HEK293 (cell line): ENCODE measurements around the gene RAP2A.

Experiments
- CTCF ChIA-PET: fragments of 350-600 bp; formaldehyde crosslinking; extraction: SDS; loops from one replicate; lab custom pipeline; 2021; ENCODE audit warnings: antibody characterized with exemption; lab: Yijun Ruan, JAX
- POLR2A ChIA-PET: fragments of 300-600 bp; formaldehyde crosslinking; extraction: SDS; loops from one replicate; lab custom pipeline; 2020; ENCODE audit warnings: antibody characterized with exemption, inconsistent platforms; lab: Yijun Ruan, JAX
- H3K27ac ChIP-seq: fragments of 200-500 bp; sonication (Bioruptor generic); 2 replicates; pipeline ENCODE4 v1.5.1; 2014; ENCODE audit warnings: low read depth, low read length, control low read depth, inconsistent platforms; ENCODE audit errors: extremely low read depth
- H3K36me3 ChIP-seq, 2 experiments: fragments of 200-500 bp in 1 of 2; sonication (Bioruptor generic) in 1 of 2; 1 replicate in 1 of 2; 2 replicates in 1 of 2; pipeline ENCODE4 v1.5.1; 2014 to 2017; ENCODE audit warnings: inconsistent platforms in 2 of 2, low read length in 2 of 2; ENCODE audit not compliant: control insufficient read depth in 2 of 2, insufficient read depth in 1 of 2
- H3K4me1 ChIP-seq: fragments of 200-500 bp; sonication (Bioruptor generic); 2 replicates; pipeline ENCODE4 v1.5.1; 2014; ENCODE audit warnings: mild to moderate bottlenecking, low read length, inconsistent platforms; ENCODE audit not compliant: control insufficient read depth, insufficient read depth
- H3K4me3 ChIP-seq: 2 replicates; pipeline ENCODE4 v1.5.1; 2011; ENCODE audit warnings: low read depth, mild to moderate bottlenecking, control low read depth, low read length, moderate library complexity
- H3K9me3 ChIP-seq: fragments of 200-500 bp; sonication (Bioruptor generic); 2 replicates; pipeline ENCODE4 v1.5.1; 2014; ENCODE audit warnings: low read depth, low read length, inconsistent platforms; ENCODE audit not compliant: control insufficient read depth, insufficient read depth
- BCL11B ChIP-seq: fragments of 450-650 bp; formaldehyde crosslinking; IDR thresholded peaks from 2 replicates; pipeline ENCODE4 v1.5.1; 2016; ENCODE audit warnings: low read depth, missing biosample characterization, missing genetic modification characterization
- BCL6B ChIP-seq: fragments of 450-650 bp; formaldehyde crosslinking; IDR thresholded peaks from 2 replicates; pipeline ENCODE4 v1.5.1; 2017; ENCODE audit warnings: missing biosample characterization, missing genetic modification characterization
- GFI1B ChIP-seq: fragments of 450-650 bp; formaldehyde crosslinking; IDR thresholded peaks from 2 replicates; pipeline ENCODE4 v1.5.1; 2016; ENCODE audit warnings: missing biosample characterization, missing genetic modification characterization
- WT1 ChIP-seq: fragments of 450-650 bp; formaldehyde crosslinking; IDR thresholded peaks from 2 replicates; pipeline ENCODE4 v1.5.1; 2016; ENCODE audit warnings: missing biosample characterization, missing genetic modification characterization
- ZNF211 ChIP-seq: fragments of 450-650 bp; formaldehyde crosslinking; IDR thresholded peaks from 2 replicates; pipeline ENCODE4 v1.5.1; 2016; ENCODE audit warnings: low read depth, missing biosample characterization, missing genetic modification characterization
- ZNF239 ChIP-seq: fragments of 450-650 bp; formaldehyde crosslinking; IDR thresholded peaks from 2 replicates; pipeline ENCODE4 v1.5.1; 2016; ENCODE audit warnings: missing biosample characterization, missing genetic modification characterization
- ZNF280C ChIP-seq: fragments of 450-650 bp; formaldehyde crosslinking; IDR thresholded peaks from 2 replicates; pipeline ENCODE4 v1.5.1; 2016; ENCODE audit warnings: missing biosample characterization, missing genetic modification characterization
- ZNF37A ChIP-seq: fragments of 450-650 bp; IDR thresholded peaks from 2 replicates; pipeline ENCODE4 v1.5.1; 2018; ENCODE audit warnings: missing biosample characterization, missing genetic modification characterization
- ZNF423 ChIP-seq: fragments of 450-650 bp; formaldehyde crosslinking; IDR thresholded peaks from 2 replicates; pipeline ENCODE4 v1.5.1; 2016; ENCODE audit warnings: missing biosample characterization, missing genetic modification characterization
- ZNF558 ChIP-seq: fragments of 450-650 bp; formaldehyde crosslinking; IDR thresholded peaks from 2 replicates; pipeline ENCODE4 v1.5.1; 2016; ENCODE audit warnings: missing biosample characterization, missing genetic modification characterization
- ZNF660 ChIP-seq: fragments of 450-650 bp; IDR thresholded peaks from 2 replicates; pipeline ENCODE4 v1.5.1; 2018; ENCODE audit warnings: missing biosample characterization, mild to moderate bottlenecking, missing genetic modification characterization
- ZNF76 ChIP-seq: fragments of 450-650 bp; formaldehyde crosslinking; IDR thresholded peaks from 2 replicates; pipeline ENCODE4; 2016; ENCODE audit warnings: low read depth, missing biosample characterization, missing genetic modification characterization, borderline replicate concordance
- ZNF791 ChIP-seq: fragments of 450-650 bp; formaldehyde crosslinking; IDR thresholded peaks from 2 replicates; pipeline ENCODE4 v1.5.1; 2016; ENCODE audit warnings: missing biosample characterization, missing genetic modification characterization
- ZNF837 ChIP-seq: fragments of 450-650 bp; formaldehyde crosslinking; IDR thresholded peaks from 2 replicates; pipeline ENCODE4 v1.5.1; 2016; ENCODE audit warnings: missing biosample characterization, missing genetic modification characterization
- TF ChIP-seq, protein P1 (sequence below): fragments of 450-650 bp; formaldehyde crosslinking; IDR thresholded peaks from 2 replicates; pipeline ENCODE4 v1.5.1; 2016; ENCODE audit warnings: missing biosample characterization, missing genetic modification characterization

RAP2A gene

GRCh38 chr13:97390941-97391600 lies 42.9 kb upstream of the RAP2A start:
- ChIA-PET POLR2A (no interaction called here), CTCF (interaction anchor here (1.2 kb wide), 1 partner anchor 99 kb away, joined by 3 read pairs; no protein-coding TSS in a partner anchor)
- H3K36me3 ChIP-seq: no peaks in the 10 kb centered on the region
- no peaks in the 10 kb centered on the region for H3K9me3 ChIP-seq
- no peak overlapping the region for H3K4me3 ChIP-seq
- TF ChIP-seq, protein P1, sequence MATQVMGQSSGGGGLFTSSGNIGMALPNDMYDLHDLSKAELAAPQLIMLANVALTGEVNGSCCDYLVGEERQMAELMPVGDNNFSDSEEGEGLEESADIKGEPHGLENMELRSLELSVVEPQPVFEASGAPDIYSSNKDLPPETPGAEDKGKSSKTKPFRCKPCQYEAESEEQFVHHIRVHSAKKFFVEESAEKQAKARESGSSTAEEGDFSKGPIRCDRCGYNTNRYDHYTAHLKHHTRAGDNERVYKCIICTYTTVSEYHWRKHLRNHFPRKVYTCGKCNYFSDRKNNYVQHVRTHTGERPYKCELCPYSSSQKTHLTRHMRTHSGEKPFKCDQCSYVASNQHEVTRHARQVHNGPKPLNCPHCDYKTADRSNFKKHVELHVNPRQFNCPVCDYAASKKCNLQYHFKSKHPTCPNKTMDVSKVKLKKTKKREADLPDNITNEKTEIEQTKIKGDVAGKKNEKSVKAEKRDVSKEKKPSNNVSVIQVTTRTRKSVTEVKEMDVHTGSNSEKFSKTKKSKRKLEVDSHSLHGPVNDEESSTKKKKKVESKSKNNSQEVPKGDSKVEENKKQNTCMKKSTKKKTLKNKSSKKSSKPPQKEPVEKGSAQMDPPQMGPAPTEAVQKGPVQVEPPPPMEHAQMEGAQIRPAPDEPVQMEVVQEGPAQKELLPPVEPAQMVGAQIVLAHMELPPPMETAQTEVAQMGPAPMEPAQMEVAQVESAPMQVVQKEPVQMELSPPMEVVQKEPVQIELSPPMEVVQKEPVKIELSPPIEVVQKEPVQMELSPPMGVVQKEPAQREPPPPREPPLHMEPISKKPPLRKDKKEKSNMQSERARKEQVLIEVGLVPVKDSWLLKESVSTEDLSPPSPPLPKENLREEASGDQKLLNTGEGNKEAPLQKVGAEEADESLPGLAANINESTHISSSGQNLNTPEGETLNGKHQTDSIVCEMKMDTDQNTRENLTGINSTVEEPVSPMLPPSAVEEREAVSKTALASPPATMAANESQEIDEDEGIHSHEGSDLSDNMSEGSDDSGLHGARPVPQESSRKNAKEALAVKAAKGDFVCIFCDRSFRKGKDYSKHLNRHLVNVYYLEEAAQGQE (tag by site-specific recombination): no peak
- TF ChIP-seq, all 188 proteins: peak for 0
- Histone ChIP-seq H3K4me1 (no peaks in the 10 kb centered on the region), H3K27ac (no peak overlapping the region)

GRCh38 chr13:97392020-97392419 lies 41.9 kb upstream of the RAP2A start:
- Histone ChIP-seq H3K4me3 (no peak overlapping the region), H3K9me3 (no peaks in the 10 kb centered on the region), H3K36me3 (no peaks in the 10 kb centered on the region), H3K4me1 (no peaks in the 10 kb centered on the region), H3K27ac (no peak overlapping the region)
- ChIA-PET POLR2A (no interaction called here), CTCF (interaction anchor here (1.2 kb wide), 1 partner anchor 100 kb away, joined by 3 read pairs; no protein-coding TSS in a partner anchor)
- no peak for TF ChIP-seq ZNF423 (tag by site-specific recombination)
- no peak for TF ChIP-seq ZNF239 (tag by site-specific recombination)
- no peak for TF ChIP-seq BCL6B (tag by site-specific recombination)
- no peak for TF ChIP-seq GFI1B (tag by site-specific recombination)

DNA sequence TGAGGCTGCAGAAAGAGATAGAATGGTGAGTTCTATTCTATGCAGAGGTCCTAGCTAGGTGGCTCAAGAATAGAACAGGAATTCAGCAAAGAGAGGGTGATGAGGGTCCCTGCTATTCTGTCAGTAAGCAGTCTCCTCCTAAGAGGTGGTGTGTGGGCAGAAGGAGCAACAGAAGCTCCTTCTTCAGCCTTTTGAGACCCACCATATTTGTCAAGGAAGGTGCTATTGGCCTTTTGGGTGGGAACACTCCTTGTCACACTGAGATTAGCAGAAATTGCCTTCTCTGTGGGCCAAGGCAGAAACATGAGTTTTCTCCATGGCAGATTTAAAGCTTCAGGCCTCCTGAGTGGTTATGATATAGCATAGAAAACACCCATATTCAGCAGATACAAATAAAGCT lies 39.4 kb upstream of the RAP2A start:
- TF ChIP-seq ZNF791 (tag by site-specific recombination): no peak
- Histone ChIP-seq H3K4me1 (no peaks in the 10 kb centered on the region), H3K27ac (no peak overlapping the region), H3K9me3 (no peaks in the 10 kb centered on the region), H3K36me3 (no peaks in the 10 kb centered on the region), H3K4me3 (no peak overlapping the region)
- POLR2A ChIA-PET: no interaction called here
- CTCF ChIA-PET: interaction anchor here (0.7 kb wide), 1 partner anchor 245 kb away, joined by 3 read pairs; no protein-coding TSS in a partner anchor

DNA sequence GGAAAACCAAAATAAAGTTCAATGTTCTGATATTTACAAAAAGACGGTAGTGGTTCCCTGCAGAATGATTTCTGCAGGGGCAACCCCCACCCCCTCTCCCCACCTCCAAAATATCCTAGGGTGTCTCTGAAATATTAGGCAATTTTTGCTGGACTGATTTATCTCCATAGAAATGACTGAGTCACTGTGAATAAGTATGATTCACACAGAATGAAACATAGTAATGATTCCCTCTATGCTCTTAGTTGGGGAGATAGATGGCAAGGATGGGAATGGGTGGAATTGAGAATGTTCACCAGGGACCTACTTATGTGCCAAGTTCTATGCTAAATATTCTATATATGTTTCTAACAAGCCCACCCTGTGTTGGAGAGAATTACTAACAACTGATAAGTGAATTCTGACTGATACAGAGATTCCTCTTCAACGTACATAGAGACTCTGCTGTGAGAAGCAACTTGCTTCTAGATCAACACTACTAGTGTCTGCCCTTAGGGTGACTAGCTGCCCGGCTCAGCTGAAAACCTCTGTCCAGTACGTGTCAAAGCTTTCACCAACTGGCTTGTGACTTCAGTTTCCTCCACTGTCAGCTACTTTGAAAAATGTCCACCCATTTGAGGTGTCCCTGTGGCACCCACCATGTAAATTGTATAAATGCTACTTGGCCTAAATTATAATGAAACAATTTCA lies 38.4 kb upstream of the RAP2A start:
- no peaks in the 10 kb centered on the region for H3K36me3 ChIP-seq
- TF ChIP-seq WT1 (no peak), ZNF558 (tag by site-specific recombination) (no peak), ZNF280C (tag by site-specific recombination) (no peak), ZNF660 (tag by site-specific recombination) (no peak), ZNF37A (tag by site-specific recombination) (no peak), BCL11B (tag by site-specific recombination) (no peak), ZNF837 (tag by site-specific recombination) (no peak), ZNF76 (no peak), BCL6B (tag by site-specific recombination) (no peak), ZNF211 (tag by site-specific recombination) (no peak)
- TF ChIP-seq, all 188 proteins: peak for 0
- Histone ChIP-seq H3K4me1 (no peaks in the 10 kb centered on the region), H3K4me3 (no peak overlapping the region), H3K27ac (no peak overlapping the region), H3K9me3 (no peaks in the 10 kb centered on the region)
- ChIA-PET CTCF (no interaction called here), POLR2A (no interaction called here)
